Mononuclear cell (primary cell): ENCODE data around the gene RBM33. TPM values are rescaled to one million over a fixed set of nuclear protein-coding genes. Genes with fewer than 3 reads are reported as not detected.

Experiments
- H3K27me3 ChIP-seq: 2 replicates; pipeline ENCODE4 v1.6.0; 2011; ENCODE audit warnings: low read length, control low read depth; ENCODE audit not compliant: insufficient read depth
- H3K4me1 ChIP-seq: 2 replicates; pipeline ENCODE4 v1.5.1; 2011; ENCODE audit warnings: mild to moderate bottlenecking, low read length, control low read depth; ENCODE audit not compliant: insufficient read depth
- H3K4me3 ChIP-seq: 2 replicates; pipeline ENCODE4 v1.5.1; 2011; ENCODE audit warnings: mild to moderate bottlenecking, low read length, moderate library complexity
- H3K9me3 ChIP-seq: 2 replicates; pipeline ENCODE4 v1.5.1; 2011; ENCODE audit warnings: low read depth, mild to moderate bottlenecking, control low read depth, low read length
- total RNA-seq: library from RNA; depleted of rRNA; stranded (reverse); fragments of >200 nt; gene quantifications from one replicate; pipeline ENCODE4 v1.2.3, GENCODE V29; 2012

RBM33 gene
- total RNA-seq, 1 donor, result 100 TPM

- peaks cover 15% of the 10 kb centered on the region for H3K27me3 ChIP-seq
- no peak overlapping the region for H3K4me3 ChIP-seq
- no peaks in the 10 kb centered on the region for H3K4me1 ChIP-seq
- H3K9me3 ChIP-seq, result no peaks in the 10 kb centered on the region
Observed at GRCh38 chr7:155794196-155794595, 149.7 kb downstream of the RBM33 start.

DNA sequence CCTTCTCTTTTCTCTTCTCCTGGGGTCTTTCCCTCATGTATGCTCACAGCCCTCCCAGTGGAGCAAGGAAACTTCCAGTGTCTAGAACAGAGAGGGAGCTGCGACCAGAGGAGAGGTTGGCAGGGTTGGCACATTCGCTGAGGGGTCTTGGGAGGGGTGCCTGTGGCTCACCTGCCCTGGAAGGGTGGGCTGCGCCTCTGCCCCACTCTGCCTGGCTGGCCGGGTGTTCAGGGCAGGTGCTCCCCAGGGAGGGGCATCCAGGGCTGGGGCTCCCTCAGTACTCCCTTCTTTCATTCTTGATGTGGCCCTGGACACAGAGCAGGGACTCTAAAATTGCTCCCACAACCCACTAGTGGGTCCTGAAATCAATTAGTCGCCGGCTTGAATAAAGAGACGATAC lies 150.9 kb downstream of the RBM33 start:
- H3K27me3 ChIP-seq, result peaks cover 27% of the 10 kb centered on the region
- no peak overlapping the region for H3K4me3 ChIP-seq
- no peaks in the 10 kb centered on the region for H3K4me1 ChIP-seq
- no peaks in the 10 kb centered on the region for H3K9me3 ChIP-seq

DNA sequence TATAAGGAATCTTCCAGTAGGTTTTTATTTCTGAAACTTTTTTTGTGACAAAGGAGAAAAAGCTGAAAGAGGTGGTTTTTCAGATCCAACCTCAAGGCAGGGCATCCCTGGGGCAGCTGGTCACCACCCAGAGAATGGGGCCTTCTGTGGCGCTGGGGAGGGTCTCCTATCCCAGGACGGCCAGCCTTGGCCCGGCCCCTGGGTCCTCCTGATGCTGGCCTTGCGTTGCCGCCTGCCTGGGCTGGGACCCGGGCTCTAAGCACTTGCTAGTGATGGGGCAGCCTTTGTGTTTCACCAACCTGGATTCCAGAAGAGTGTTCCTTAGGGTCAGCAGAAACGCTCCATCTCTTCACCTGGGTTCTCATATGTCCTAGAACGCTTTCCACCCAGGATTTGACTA lies 151.5 kb downstream of the RBM33 start:
- Histone ChIP-seq H3K4me3 (no peak overlapping the region), H3K4me1 (no peaks in the 10 kb centered on the region), H3K27me3 (peaks cover 31% of the 10 kb centered on the region)

GRCh38 chr7:155796381-155797261 lies 152.2 kb downstream of the RBM33 start:
- H3K4me1 ChIP-seq, result no peaks in the 10 kb centered on the region
- H3K9me3 ChIP-seq, result no peaks in the 10 kb centered on the region
- no peak overlapping the region for H3K4me3 ChIP-seq
- H3K27me3 ChIP-seq, result peaks cover 37% of the 10 kb centered on the region

More for the DNA sequence above, 151.5 kb downstream of the RBM33 start:
- H3K9me3 ChIP-seq, result no peaks in the 10 kb centered on the region

DNA sequence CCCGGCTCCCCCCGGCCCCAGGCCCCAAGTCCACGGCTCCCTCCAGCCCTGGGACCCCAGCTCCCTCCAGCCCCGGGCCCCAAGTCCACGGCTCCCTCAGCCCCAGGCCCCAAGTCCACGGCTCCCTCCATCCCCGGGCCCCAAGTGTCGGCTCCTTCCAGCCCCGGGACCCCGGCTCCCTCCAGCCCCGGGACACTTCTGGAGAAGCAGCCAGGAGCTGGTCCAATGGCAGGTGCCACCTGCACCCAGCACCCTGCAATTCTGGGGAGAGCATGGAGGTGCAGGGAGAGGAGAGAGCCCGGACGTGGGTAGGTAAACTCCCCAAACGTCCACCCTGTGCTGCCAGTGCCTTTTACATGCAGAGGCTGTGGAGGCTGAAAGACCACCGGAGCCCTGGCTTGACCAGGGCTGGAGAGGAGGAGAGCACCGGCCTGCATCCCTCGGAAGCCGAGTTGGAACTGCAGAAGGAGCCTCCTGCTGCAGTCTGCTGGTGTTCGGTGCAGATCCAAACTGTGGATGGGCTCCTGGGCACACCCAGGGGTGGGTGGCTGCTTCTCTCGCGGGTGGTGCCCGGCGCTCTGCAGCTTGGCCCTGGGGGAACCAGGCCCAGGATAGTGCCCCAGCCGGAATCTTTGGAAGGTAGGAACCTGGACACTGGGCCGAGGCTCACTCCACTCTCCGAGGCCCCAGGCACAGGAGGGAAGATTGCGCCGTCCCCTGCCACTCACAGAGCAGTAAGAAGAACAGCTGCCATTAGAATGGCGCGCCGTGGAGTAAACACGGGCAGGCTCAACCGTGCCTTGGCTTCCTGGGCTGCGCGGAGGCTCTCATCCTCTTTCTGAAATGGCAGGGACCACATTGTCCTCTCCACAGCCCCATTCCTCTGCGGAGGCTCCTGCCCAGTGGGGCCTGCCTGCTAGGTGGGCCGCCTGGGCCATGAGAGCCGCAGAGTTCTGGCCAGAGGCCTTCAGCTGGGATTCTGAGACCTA lies 153.1 kb downstream of the RBM33 start:
- H3K4me1 ChIP-seq, result no peaks in the 10 kb centered on the region
- peaks cover 47% of the 10 kb centered on the region for H3K27me3 ChIP-seq
- no peaks in the 10 kb centered on the region for H3K9me3 ChIP-seq
- no peak overlapping the region for H3K4me3 ChIP-seq

- Histone ChIP-seq H3K27me3 (peaks cover 56% of the 10 kb centered on the region), H3K4me1 (peaks cover 10% of the 10 kb centered on the region), H3K4me3 (no peak overlapping the region), H3K9me3 (no peaks in the 10 kb centered on the region)
Observed at GRCh38 chr7:155798673-155799439, 154.4 kb downstream of the RBM33 start.

DNA sequence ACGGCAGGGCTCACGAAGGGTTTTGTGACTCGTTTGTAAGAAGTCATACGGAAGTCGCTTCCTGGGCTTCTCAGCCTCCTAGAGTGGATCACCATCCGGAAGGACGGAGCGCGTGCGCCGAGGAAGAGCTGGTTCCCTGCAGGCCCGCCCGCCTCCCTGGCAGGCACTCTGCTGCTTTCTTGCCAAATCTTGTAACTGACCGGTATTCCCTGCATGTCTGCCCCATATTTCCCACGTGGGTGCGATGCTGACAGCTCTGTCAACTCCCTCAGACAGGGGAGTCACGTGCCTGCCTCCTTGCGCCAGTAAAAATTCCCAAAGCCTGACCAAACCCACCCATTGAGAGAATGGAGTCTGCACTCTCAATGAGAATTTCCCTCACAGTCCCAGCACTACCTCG lies 155.1 kb downstream of the RBM33 start:
- Histone ChIP-seq H3K4me1 (peaks cover 11% of the 10 kb centered on the region), H3K9me3 (no peaks in the 10 kb centered on the region), H3K4me3 (no peak overlapping the region), H3K27me3 (peaks cover 57% of the 10 kb centered on the region)

DNA sequence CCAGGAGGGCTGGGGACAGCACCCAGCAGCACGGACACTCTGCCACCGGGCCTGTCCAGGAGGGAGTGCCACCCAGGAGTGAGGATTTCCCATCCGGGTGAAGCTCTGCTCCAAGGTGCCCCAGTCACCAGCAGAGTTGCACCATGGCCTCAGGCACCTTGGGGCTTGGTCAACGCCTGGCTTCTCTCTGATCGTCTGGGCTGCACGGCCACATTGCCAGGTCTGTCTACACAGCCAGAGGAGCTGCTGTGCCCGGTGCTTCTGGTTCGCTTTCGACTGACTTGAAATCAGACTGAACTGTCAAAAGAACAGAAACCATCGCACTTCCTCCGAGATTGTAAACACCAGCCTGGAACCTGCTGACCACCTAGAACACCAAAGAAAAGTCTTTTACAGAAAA lies 155.8 kb downstream of the RBM33 start:
- no peak overlapping the region for H3K4me3 ChIP-seq
- no peaks in the 10 kb centered on the region for H3K9me3 ChIP-seq
- peaks cover 19% of the 10 kb centered on the region for H3K4me1 ChIP-seq
- peaks cover 63% of the 10 kb centered on the region for H3K27me3 ChIP-seq

GRCh38 chr7:155800741-155801267 lies 156.3 kb downstream of the RBM33 start:
- Histone ChIP-seq H3K9me3 (no peaks in the 10 kb centered on the region), H3K27me3 (peaks cover 68% of the 10 kb centered on the region), H3K4me1 (peaks cover 24% of the 10 kb centered on the region), H3K4me3 (no peak overlapping the region)

GRCh38 chr7:155802291-155802690 lies 157.8 kb downstream of the RBM33 start:
- Histone ChIP-seq H3K9me3 (no peaks in the 10 kb centered on the region), H3K4me3 (no peak overlapping the region), H3K4me1 (peaks cover 33% of the 10 kb centered on the region), H3K27me3 (peaks cover 76% of the 10 kb centered on the region)

GRCh38 chr7:155802906-155803417 lies 158.5 kb downstream of the RBM33 start:
- Histone ChIP-seq H3K4me1 (peaks cover 33% of the 10 kb centered on the region), H3K4me3 (no peak overlapping the region), H3K9me3 (no peaks in the 10 kb centered on the region), H3K27me3 (peaks cover 81% of the 10 kb centered on the region)

DNA sequence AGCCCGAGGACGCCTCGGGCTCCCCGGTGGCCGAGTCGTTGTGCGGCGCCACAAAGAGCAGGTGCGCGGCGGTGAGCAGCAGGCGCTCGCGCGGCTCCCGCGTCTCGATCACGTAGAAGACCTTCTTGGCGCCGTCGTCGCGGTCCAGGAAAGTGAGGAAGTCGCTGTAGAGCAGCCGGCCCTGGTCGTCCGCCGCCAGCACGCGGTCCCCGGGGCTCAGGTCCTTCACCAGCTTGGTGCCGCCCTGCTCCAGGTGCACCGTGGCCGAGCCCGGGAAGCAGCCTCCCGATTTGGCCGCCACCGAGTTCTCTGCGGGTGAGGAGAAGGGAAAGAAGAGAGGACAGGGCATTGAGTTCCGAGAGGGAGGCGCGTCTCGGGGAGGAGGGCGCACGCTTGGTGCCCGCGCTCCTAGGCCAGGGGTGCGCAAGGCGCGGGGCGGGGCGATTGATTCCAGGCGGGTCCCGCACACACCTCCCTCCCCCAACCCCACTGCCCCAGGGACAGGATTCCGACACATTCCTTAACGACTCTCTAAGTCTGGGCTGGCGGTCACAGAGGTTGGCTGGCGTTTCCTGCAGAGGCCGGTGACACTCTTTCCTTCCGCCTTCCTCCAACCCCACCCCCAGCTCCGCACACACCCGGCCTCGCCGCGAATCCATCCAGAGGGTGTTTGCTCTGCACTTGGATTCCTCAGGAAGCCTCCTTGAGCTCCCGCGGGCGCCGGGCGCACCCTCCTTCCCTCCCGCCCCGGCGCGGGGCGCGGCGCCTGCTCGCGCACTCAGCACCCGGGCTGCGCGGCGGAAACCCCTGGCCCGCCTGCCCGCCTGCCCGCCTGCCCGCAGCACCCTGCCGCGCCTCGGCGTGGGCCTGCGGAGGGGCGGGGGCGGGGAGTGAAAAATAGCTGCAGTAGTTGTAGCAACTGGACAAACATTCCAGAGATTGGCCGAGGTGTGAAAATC lies 159.2 kb downstream of the RBM33 start:
- no peak overlapping the region for H3K4me3 ChIP-seq
- H3K27me3 ChIP-seq, result peaks cover 84% of the 10 kb centered on the region
- peaks cover 33% of the 10 kb centered on the region for H3K4me1 ChIP-seq
- H3K9me3 ChIP-seq, result no peaks in the 10 kb centered on the region

DNA sequence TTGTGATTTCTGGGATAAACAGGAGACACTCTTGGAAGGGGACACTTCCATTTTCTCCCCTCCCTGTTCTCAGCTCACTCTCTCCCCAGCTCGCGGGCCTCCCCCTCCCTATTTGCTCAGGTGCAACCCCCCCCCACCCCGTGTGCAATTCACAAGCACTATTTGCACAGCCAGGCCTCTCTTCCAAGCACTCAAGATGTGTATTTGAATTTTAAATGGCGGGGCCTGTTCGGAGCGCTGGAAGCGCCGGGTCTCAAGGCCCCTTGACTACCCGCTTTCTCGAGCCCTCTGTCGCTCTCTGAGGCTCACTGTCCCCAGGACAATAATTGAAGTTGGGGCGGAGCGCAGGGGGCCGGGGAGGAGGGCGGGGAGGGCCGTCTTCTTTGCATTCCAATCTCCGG lies 160.0 kb downstream of the RBM33 start:
- peaks cover 84% of the 10 kb centered on the region for H3K27me3 ChIP-seq
- peaks cover 33% of the 10 kb centered on the region for H3K4me1 ChIP-seq
- H3K4me3 ChIP-seq, result no peak overlapping the region

More for the DNA sequence above, 160.0 kb downstream of the RBM33 start:
- no peaks in the 10 kb centered on the region for H3K9me3 ChIP-seq
